CD8-positive, alpha-beta memory T cell (primary cell): ENCODE measurements around the gene DPP9. TPM values are rescaled to one million over a fixed set of nuclear protein-coding genes. Genes with fewer than 3 reads are reported as not detected.

Source experiments
- polyA plus RNA-seq: library from polyadenylated mRNA; unstranded; fragments of 300-500 nt; fragmentation: Illumina TruSeq; gene quantifications from one replicate; pipeline ENCODE4 v1.2.3, GENCODE V29; 2021
- total RNA-seq, 2 experiments: library from RNA; stranded (reverse); gene quantifications; one replicate each; pipeline ENCODE4 v1.2.3, GENCODE V29; 2021

Gene DPP9
- total and polyA plus RNA-seq, 3 experiments from 2014 or later: 32.1 to 105 (median 105) TPM

Other genes with a start within 250 kb of the DPP9 start
- under 1 TPM in 1 of 2 experiments, not detected in 1; 0.04 TPM for gene PLIN4, start 205.4 kb downstream of the DPP9 start, total RNA-seq
- gene PLIN4, start 205.4 kb downstream of the DPP9 start, polyA plus RNA-seq: 0.15 TPM
- not detected for gene PLIN5, start 188.6 kb downstream of the DPP9 start, total RNA-seq
- 0.29 TPM for gene PLIN5, start 188.6 kb downstream of the DPP9 start, polyA plus RNA-seq
- not detected for gene LRG1, start 183.8 kb downstream of the DPP9 start, total RNA-seq
- 0.06 TPM for gene LRG1, start 183.8 kb downstream of the DPP9 start, polyA plus RNA-seq
- under 1 TPM; 0.55 to 0.91 TPM for gene SEMA6B, start 164.2 kb downstream of the DPP9 start, total RNA-seq
- gene SEMA6B, start 164.2 kb downstream of the DPP9 start, polyA plus RNA-seq: not detected
- 10 to 100 TPM in 1 of 2 experiments, 1 to 10 TPM in 1; 9.0 to 10.0 TPM for gene TNFAIP8L1, start 84.3 kb downstream of the DPP9 start, total RNA-seq
- 9.6 TPM for gene TNFAIP8L1, start 84.3 kb downstream of the DPP9 start, polyA plus RNA-seq
- 10 to 100 TPM; 83.2 to 88.6 TPM for gene MYDGF, start 53.5 kb downstream of the DPP9 start, total RNA-seq
- gene MYDGF, start 53.5 kb downstream of the DPP9 start, polyA plus RNA-seq: 146 TPM
- 10 to 100 TPM; 25.5 to 26.0 TPM for gene FEM1A, start 67.9 kb upstream of the DPP9 start, total RNA-seq
- 4.3 TPM for gene FEM1A, start 67.9 kb upstream of the DPP9 start, polyA plus RNA-seq
- gene TICAM1, start 107.9 kb upstream of the DPP9 start, total RNA-seq: 10 to 100 TPM; 24.4 to 26.5 TPM
- 13.8 TPM for gene TICAM1, start 107.9 kb upstream of the DPP9 start, polyA plus RNA-seq
- 10 to 100 TPM; 12.3 to 15.4 TPM for gene PLIN3, start 143.8 kb upstream of the DPP9 start, total RNA-seq
- 21.6 TPM for gene PLIN3, start 143.8 kb upstream of the DPP9 start, polyA plus RNA-seq
- gene ARRDC5, start 179.1 kb upstream of the DPP9 start, total RNA-seq: 1 to 10 TPM; 1.8 to 2.2 TPM
- gene ARRDC5, start 179.1 kb upstream of the DPP9 start, polyA plus RNA-seq: 5.5 TPM
- 100 to 1,000 TPM; 212 to 218 TPM for gene UHRF1, start 185.7 kb upstream of the DPP9 start, total RNA-seq
- gene UHRF1, start 185.7 kb upstream of the DPP9 start, polyA plus RNA-seq: 0.35 TPM
- gene KDM4B, start 245.3 kb upstream of the DPP9 start, total RNA-seq: 10 to 100 TPM; 14.6 to 16.0 TPM
- gene KDM4B, start 245.3 kb upstream of the DPP9 start, polyA plus RNA-seq: 14.6 TPM